Measurements from ENCODE around the gene DTX2.
A peak's percentile ranks its signal among the peaks of the same experiment; 100 is the strongest.
"Not testable (repeated sequence)": the region's sequence is repeated elsewhere in the genome, so short reads cannot be mapped to it uniquely, and the experiment has no call there.

Gene DTX2

GRCh38 chr7:76461464-76462101 lies at the start of gene DTX2:
DTX2 (plus strand) TSS chr7:76461709; CDS start chr7:76480510, 18,801 bp downstream.
- DNase-seq, result not testable (repeated sequence)

- no peak for DNase-seq
These were observed 49.3 kb upstream of the DTX2 start for GRCh38 chr7:76412249-76412648.

- not testable (repeated sequence) for DNase-seq
These were observed 43.7 kb upstream of the DTX2 start for GRCh38 chr7:76417654-76418310.

- DNase-seq, result peak; percentile 53
These were observed 40.4 kb upstream of the DTX2 start for GRCh38 chr7:76421097-76421496.

GRCh38 chr7:76423666-76424412 lies 37.7 kb upstream of the DTX2 start:
- DNase-seq, result no peak

- DNase-seq, result no peak
These were observed 36.9 kb upstream of the DTX2 start, which contains the start of gene ZP3 for GRCh38 chr7:76424413-76425111. ZP3 (plus strand) TSS chr7:76424950; CDS start chr7:76424965, 15 bp downstream.

- no peak for DNase-seq
These were observed 36.4 kb upstream of the DTX2 start for GRCh38 chr7:76425156-76425555.

GRCh38 chr7:76425558-76425957 lies 36.0 kb upstream of the DTX2 start:
- not testable (repeated sequence) for DNase-seq

- no peak for DNase-seq
These were observed 35.3 kb upstream of the DTX2 start for GRCh38 chr7:76426246-76426645.

- DNase-seq, result no peak
These were observed 33.9 kb upstream of the DTX2 start for GRCh38 chr7:76427635-76428034.

GRCh38 chr7:76428149-76428823 lies 33.2 kb upstream of the DTX2 start:
- DNase-seq, result no peak

GRCh38 chr7:76428868-76429805 lies 32.4 kb upstream of the DTX2 start:
- peak; percentile 42 for DNase-seq

- no peak for DNase-seq
These were observed 31.3 kb upstream of the DTX2 start for GRCh38 chr7:76430211-76430610.

- no peak for DNase-seq
These were observed 30.7 kb upstream of the DTX2 start for GRCh38 chr7:76430836-76431235.

GRCh38 chr7:76437873-76438272 lies 23.6 kb upstream of the DTX2 start:
- DNase-seq, result peak; percentile 91

- DNase-seq, result not testable (repeated sequence)
These were observed 22.2 kb upstream of the DTX2 start for GRCh38 chr7:76439120-76439888.

GRCh38 chr7:76440404-76440803 lies 21.1 kb upstream of the DTX2 start:
- DNase-seq, result not testable (repeated sequence)

- DNase-seq, result not testable (repeated sequence)
These were observed 19.7 kb upstream of the DTX2 start for GRCh38 chr7:76441792-76442191.

- not testable (repeated sequence) for DNase-seq
These were observed 18.7 kb upstream of the DTX2 start for GRCh38 chr7:76442664-76443446.

GRCh38 chr7:76443846-76444245 lies 17.7 kb upstream of the DTX2 start:
- not testable (repeated sequence) for DNase-seq
